GM12864 (cell line): ENCODE measurements around the gene NEMP2.

ENCODE experiments used
- DNase-seq: peaks from one replicate; pipeline ENCODE4 v3.0.0-alpha.2; 2011; ENCODE audit warnings: low read depth
- H3K4me3 ChIP-seq: 2 replicates; pipeline ENCODE4 v1.5.1; 2011; ENCODE audit warnings: mild to moderate bottlenecking, low read depth, low read length, control low read depth
- CTCF ChIP-seq: IDR thresholded peaks from 2 replicates; pipeline ENCODE4 v1.5.1; 2011; ENCODE audit warnings: low read depth, mild to moderate bottlenecking, moderate library complexity, low read length, control low read depth, inconsistent platforms; ENCODE audit errors: missing control alignments

NEMP2 gene

DNA sequence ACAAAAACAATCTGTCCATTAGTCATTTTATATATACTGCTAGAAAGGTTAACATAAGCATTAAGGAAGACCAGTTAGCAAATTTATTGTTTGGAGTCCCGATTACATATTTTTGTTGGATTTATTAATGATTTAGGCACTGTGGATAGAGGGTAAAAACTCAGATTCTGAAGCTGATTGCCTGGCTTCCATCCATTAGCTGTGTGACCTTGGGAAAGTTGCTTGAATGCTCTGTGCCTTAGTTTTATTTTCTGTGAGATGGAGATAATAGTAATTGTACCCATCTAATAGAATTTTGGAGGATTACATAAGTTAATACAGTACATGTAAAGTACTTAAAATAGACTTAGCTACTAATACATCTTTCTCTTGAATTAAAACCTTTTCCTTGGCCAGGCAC, 36.3 kb upstream of the NEMP2 start:
- no peak for TF ChIP-seq CTCF
- DNase-seq = no peak
- no peak overlapping the region for H3K4me3 ChIP-seq

- H3K4me3 ChIP-seq = no peak overlapping the region
- DNase-seq = no peak
- no peak for TF ChIP-seq CTCF
These were observed 35.7 kb upstream of the NEMP2 start for GRCh38 chr2:190569994-190570755.

GRCh38 chr2:190564838-190565237, 30.3 kb upstream of the NEMP2 start:
- no peak overlapping the region for H3K4me3 ChIP-seq
- no peak for TF ChIP-seq CTCF
- DNase-seq = no peak

DNA sequence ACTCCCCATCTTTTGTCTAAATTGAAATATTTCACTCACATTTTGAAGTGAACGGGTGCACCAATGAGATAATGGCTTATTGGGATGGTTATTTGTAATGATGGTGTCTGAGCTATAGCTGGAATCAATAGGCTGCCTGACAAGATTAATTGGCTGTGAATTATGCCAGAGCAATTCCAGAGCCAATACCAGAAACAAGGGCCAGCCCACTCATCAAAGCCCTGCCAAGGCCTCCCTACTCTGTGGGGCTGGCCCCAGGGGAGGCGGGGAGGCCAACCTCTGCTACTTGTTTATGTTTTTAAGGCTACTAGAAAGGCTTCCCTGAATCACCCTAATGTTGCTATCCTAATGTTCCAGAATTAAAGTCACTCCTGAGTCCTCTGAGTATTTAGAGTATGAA, 29.1 kb upstream of the NEMP2 start:
- TF ChIP-seq CTCF = no peak
- no peak for DNase-seq

DNA sequence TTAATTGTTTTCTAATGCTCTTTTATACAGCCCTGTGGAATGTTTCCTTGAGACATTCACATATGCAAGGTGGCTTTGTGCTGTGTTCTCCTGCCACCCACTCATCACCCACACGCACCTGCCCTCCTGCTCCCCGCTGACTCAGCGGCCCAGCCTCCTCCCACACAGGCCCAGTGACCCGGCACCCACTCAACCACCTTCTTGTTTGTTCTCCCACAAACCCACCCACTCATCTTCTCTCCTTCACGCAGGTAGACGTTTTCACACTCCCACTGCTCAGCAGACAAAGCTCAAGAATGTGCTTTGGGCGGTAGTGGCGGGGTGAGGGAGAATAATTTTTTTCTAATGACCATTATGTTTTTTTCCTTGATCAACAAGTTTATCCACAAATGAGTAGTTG, 28.6 kb upstream of the NEMP2 start:
- DNase-seq = no peak
- no peak for TF ChIP-seq CTCF
- no peak overlapping the region for H3K4me3 ChIP-seq

More for the DNA sequence above, 29.1 kb upstream of the NEMP2 start:
- H3K4me3 ChIP-seq = no peak overlapping the region

DNA sequence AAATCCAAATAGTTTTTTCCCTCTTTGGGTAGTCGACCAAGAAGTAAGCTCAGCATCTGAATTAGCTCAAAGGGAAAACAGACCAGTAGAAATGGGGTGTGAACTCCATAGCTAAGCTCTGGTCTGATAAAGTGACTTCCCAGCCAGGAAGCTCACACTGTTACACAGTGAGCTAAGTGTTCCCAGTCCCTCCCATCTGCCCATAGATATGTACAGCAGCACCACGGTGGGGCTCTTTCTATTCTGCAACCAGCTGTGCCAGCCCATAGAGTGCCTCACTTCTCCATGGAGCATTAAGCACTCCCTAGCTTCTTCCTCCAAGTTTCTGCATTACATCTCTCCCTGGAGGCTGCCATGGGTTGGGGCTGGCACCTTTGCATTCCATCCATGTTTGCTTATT, 27.6 kb upstream of the NEMP2 start:
- no peak overlapping the region for H3K4me3 ChIP-seq
- no peak for DNase-seq
- no peak for TF ChIP-seq CTCF

DNA sequence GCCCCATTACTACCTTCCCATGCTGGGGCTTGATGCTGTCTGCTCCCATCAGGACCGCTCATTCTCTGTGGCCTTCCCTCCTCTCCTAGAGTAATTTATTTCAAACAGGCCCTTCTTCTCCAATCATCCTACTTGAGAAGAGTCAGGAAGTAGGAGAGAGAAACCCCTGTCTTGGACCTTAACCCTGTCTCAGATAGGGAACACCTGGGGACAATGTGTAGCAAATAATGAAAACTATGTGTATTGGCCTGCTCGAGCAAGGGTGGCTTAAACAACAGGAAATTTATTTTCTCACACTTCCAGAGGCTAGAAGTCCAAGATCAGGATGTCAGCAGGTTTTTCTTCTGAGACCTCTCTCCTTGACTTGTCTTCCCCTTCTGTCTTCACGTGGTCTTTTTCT, 26.6 kb upstream of the NEMP2 start:
- no peak overlapping the region for H3K4me3 ChIP-seq
- DNase-seq = no peak
- no peak for TF ChIP-seq CTCF
